HG03442 (cell line): ENCODE measurements around the gene HS6ST3.

Experiments
- ATAC-seq: cut with Tn5 transposase; IDR thresholded peaks from one replicate; pipeline ENCODE4 v1.9.1; 2021; ENCODE audit warnings: mild to moderate bottlenecking, moderate library complexity; ENCODE audit not compliant: unreplicated experiment

Gene HS6ST3

GRCh38 chr13:96198038-96198437 is 108.1 kb downstream of the HS6ST3 start:
- no peak for ATAC-seq

- no peak for ATAC-seq
These were observed 109.4 kb downstream of the HS6ST3 start for GRCh38 chr13:96199315-96199714.

DNA sequence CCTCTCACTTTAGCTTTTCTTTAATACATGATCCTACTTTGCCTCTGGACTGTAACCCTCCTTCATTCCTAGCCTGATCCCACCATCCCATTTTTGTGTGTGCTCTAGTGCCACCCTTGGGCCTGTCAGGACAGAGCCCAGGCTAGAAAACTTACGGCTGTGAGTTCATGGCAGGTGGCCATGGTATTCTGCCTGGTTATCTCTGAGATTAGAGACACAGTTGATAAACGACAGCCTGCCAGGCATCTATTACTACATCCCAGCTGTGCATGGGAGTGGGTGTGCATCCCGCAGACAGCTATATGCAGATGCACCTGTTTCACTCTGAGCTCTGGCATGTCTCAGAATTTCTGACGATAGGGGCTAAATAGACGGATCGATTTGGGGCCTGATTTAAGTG is 110.9 kb downstream of the HS6ST3 start:
- ATAC-seq = no peak

DNA sequence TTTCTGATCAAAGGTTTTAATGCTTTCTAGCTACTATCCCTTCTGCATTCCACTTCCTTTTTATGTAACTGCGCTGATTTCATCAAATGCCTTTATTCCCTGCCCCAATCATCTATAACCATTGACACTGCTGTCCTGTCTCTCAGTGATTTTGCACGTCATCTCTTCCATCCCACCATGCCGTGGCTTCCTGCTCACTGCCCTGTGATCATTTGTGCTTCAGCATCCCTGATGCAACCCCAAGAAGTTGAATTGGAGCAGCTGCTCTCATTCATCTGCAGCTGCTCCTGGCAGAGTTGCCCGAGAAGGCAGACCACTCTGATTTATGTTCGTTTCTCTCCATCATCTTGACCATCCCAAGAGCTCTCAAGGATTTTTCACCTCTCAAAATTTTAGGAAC is 112.4 kb downstream of the HS6ST3 start:
- ATAC-seq = no peak

- ATAC-seq = no peak
These were observed 113.6 kb downstream of the HS6ST3 start for GRCh38 chr13:96203471-96203870.

DNA sequence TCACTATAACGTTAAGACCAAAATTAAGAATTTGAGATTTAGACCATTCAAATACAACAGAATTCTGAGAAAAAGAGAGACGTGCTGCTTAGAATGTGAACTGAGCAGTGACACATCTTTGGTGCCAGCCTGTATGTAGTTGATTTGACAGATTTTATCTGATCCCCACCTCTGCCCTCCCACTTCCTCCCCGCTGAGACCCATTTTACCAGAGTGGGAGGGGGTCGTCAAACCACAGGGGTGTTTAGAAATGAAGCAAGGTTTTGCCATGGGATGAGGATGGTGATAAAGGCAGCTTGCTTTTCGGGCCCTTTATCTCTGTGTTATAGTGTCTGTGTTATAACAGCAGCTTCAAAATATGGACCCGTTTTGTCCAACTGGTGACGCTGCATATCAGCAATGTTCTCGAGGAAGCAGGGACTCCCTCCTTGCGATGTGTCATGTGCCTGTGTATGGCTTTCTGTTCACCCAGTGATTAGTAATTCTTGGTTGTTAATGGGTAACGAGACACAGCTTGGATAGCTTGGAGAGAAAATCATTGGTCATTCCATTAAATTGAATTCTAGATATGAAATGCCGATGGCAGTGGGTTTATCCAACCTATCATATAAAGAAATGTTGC is 125.0 kb downstream of the HS6ST3 start:
- ATAC-seq = no peak

DNA sequence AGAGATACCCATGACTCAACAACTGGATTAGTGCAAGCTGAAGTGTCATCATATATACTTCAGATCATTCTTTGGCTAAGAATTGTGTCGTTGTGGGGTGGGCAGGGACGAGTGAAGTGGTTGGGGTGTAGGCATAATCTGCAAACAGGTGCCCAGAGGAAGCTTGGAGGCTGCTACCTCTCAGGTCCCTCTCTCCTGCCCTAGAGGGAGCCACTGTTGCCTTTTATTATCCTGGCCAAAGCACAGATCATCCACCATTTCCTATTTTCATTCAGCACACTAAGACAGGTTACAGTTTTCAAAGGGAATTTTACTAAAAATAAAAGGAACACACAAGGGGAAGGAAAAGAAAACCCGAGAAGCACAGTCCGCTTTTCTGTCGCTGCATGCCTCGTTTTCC is 126.6 kb downstream of the HS6ST3 start:
- ATAC-seq = no peak

- ATAC-seq = no peak
These were observed 128.6 kb downstream of the HS6ST3 start for GRCh38 chr13:96218475-96218874.

DNA sequence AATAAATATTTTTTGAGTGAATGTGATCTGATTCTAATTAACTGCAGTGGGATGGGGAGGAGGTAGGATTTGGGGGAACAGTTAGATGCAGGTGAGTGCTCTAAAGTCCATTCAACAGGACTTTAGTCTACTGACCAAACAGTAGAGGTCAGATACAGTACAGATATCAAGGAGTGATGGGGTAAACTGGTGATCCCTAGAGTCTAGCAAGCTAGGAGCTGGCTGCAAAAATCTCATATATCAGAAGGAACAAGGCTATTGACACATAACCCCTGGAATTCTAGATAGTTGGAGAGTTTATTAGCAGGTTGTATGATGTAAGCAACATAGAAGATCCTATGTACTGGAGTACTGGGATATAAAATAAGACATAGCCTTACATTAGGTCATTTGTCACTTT is 131.6 kb downstream of the HS6ST3 start:
- no peak for ATAC-seq

- no peak for ATAC-seq
These were observed 133.3 kb downstream of the HS6ST3 start for GRCh38 chr13:96223231-96223630.

DNA sequence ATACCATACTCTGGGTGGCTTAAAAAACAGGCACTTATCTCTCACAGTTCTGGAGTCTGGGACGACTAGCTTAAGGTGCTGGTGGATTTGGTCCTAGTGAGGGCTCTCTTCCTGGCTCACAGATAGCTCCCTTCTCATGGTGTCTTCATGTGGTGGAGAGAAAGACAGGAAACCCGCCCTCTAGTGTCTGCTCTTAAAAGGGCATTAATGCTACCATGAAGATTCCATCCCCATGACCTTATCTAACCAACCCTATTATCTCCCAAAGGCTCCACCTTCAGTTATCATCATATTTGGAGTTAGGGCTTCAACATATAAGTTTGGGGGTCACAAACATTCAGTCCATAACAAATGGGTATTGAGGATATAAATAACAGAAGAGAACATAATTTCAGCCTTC is 139.4 kb downstream of the HS6ST3 start:
- peak; percentile 93 for ATAC-seq

GRCh38 chr13:96238241-96238640 is 148.3 kb downstream of the HS6ST3 start:
- no peak for ATAC-seq

DNA sequence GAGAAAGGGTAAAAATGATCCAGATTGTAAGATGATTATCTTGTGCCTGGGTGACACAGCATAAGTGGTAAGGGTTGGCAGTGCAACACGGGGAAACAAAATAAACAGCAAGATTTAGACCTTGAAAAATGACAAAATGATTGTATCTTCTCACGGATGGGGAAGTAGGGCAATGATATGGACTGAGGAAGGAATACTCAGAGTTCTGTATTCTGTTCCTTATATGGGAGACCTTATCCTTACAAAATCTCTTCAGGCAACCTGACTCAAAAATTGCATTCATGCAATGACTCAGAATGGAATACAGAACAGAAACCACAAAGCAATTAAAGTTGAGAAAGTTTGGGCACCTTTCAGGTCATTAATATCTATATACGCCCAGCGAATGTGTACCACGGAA is 149.0 kb downstream of the HS6ST3 start:
- no peak for ATAC-seq

DNA sequence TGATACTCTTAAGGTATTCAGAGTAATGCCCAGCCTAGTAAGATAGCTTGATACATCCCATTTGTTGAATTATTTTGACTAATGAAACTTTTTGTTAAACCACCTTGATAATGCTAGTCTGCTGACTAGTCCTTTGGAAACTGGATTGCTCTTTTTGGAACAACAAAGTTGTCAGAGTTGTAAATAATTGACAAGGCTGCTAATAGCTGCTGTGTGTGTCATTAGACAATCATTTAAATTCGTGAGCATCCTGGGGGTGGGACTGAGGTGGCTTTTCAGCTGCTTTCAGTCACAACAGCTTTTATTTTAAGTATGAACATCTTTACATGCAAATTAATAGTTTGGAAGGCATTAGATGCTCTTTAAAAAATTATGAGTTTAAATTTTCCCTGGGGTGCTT is 153.5 kb downstream of the HS6ST3 start:
- no peak for ATAC-seq

GRCh38 chr13:96248103-96248502 is 158.2 kb downstream of the HS6ST3 start:
- ATAC-seq = no peak

DNA sequence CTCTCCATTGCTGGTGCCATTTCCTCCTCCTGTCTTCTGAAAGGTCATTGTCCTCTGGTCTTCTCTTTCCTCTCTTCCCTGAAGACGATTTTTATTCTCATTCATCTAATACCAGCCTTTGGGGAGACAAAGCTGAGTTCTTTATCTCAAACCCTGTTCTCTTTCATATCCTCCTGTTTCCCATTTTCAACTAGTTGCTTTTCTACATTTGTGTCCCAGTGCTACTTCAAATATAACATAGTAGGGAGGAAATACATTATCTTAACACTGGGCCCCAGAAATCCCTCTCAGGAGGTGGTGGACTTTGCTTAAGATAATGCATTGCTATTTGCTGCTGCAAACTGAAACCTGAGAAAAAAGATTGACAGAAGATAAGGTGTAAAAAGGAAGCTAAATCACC is 159.1 kb downstream of the HS6ST3 start:
- no peak for ATAC-seq

- ATAC-seq = no peak
These were observed 163.0 kb downstream of the HS6ST3 start for GRCh38 chr13:96252903-96253302.

GRCh38 chr13:96273196-96273595 is 183.3 kb downstream of the HS6ST3 start:
- no peak for ATAC-seq

DNA sequence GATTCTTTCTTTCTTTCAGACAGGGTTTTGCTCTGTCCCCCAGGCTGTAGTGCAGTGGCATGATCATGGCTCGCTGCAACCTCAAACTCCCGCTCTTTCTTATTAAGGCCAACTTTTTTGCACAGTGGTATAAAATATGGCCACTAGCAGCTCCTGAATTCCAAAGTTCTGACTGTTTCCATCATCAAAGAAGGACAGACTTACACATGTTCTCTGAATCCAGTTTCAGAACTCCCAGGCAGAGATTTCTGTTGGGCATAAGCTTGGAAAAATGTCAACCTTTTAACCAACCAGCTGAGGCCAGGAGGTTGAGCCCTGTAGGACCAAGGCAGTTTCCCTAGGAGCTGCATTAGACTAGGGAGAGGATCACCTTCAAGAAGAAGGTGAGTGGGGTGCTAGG is 184.1 kb downstream of the HS6ST3 start:
- no peak for ATAC-seq

GRCh38 chr13:96279904-96280303 is 190.0 kb downstream of the HS6ST3 start:
- ATAC-seq = no peak

- ATAC-seq = no peak
These were observed 195.1 kb downstream of the HS6ST3 start for GRCh38 chr13:96284971-96285370.

- no peak for ATAC-seq
These were observed 195.8 kb downstream of the HS6ST3 start for GRCh38 chr13:96285729-96286128.
